ENCODE results near the gene CITED2. TPM values are rescaled to one million over a fixed set of nuclear protein-coding genes. Genes with fewer than 3 reads are reported as not detected.

CITED2 gene
- total RNA-seq, 1 experiment from 2014 or later: 114 TPM

- no peaks in the 10 kb centered on the region for H3K27me3 ChIP-seq
These were observed 24.9 kb downstream of the CITED2 start for GRCh38 chr6:139349464-139350020.

DNA sequence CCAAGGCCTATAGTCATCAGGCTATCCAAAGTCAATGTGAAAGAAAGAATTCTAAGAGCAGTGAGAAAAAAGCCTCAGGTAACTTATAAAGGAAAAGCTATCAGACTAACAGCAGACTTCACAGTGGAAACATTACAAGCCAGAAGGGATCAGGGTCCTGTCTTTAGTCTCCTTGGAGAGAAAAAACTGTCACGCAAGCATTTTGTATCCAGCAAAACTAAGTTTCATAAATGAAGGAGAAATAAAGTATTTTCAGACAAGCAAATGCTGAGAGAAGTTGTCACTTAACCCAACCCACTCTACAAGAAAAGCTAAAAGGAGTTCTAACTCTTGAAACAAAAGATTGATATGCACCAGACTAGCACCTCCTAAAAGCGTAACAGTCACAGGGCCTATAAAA lies 28.1 kb downstream of the CITED2 start:
- Histone ChIP-seq H3K36me3 (no peaks in the 10 kb centered on the region), H3K4me3 (no peak overlapping the region), H3K9me3 (0 out of 2 replicates have a peak, but pooled peaks cover 2% of the 10 kb centered on the region), H3K27me3 (no peaks in the 10 kb centered on the region)
- no peak for DNase-seq

More at GRCh38 chr6:139349464-139350020, 24.9 kb downstream of the CITED2 start:
- H3K9me3 ChIP-seq: no peaks in the 10 kb centered on the region; the same call in 1 of the 2 replicates
- H3K36me3 ChIP-seq: no peaks in the 10 kb centered on the region
- no peak for DNase-seq
- H3K4me3 ChIP-seq: no peak overlapping the region

GRCh38 chr6:139344186-139344963 lies 30.1 kb downstream of the CITED2 start:
- Histone ChIP-seq H3K4me3 (no peak overlapping the region), H3K9me3 (0 out of 2 replicates have a peak, but pooled peaks cover 5% of the 10 kb centered on the region), H3K27me3 (no peaks in the 10 kb centered on the region), H3K36me3 (no peaks in the 10 kb centered on the region)
- no peak for DNase-seq

DNA sequence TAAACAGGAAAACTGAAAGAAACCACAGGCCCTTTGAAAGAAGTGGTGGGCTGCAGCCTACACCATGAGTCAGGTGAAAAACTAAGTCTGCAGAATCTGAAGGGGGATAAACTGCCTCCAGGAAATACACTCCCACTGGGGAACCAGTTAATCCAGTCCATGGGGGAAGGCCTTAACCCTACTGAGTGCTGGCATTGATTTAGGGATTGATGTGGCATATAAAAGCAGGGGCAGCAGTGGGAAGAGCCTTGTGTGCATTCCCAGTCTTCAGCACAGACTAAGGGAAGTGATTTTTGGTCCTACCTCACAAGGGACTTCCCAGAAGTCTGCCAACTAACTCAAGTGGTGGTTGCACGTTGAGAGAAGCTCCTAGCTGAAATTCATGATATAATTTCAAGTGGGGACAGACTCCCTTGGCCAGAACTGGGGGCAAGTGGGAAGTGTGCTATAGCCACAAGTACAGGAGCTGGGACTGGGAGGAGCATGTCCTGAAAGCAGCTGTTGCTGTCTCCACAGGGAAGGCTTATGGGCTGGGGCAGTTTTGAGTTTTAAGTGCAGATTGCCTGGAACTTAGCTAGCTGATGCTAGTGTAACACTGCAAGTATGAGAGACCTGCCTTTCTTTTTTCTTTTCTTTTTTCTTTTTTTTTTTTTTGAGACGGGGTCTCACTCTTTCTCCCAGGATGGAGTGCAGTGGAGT lies 31.2 kb downstream of the CITED2 start:
- DNase-seq: no peak
- Histone ChIP-seq H3K36me3 (no peaks in the 10 kb centered on the region), H3K27me3 (no peaks in the 10 kb centered on the region)

DNA sequence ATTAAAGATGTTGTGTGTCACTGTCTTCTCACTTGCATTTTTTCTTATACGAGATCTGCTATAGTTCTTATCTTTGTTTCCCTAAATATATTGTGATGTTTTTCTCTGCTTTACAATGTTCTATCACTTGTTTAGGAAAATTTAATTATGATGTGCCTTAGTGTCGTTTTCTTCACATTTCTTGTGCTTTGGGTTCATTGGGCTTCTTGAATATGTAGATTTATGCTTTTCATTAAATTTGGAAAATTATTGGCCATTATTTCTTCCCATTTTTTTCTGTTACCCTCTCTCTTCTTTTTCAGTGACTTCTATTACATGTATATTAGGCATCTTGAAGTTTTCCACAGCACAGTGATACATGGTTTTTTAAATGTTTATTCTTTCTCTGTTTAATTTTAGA lies 33.4 kb downstream of the CITED2 start:
- no peaks in the 10 kb centered on the region for H3K36me3 ChIP-seq
- 0 out of 2 replicates have a peak, but pooled peaks cover 5% of the 10 kb centered on the region for H3K9me3 ChIP-seq
- no peak overlapping the region for H3K4me3 ChIP-seq
- no peaks in the 10 kb centered on the region for H3K27me3 ChIP-seq
- DNase-seq: no peak

More for the DNA sequence above, 31.2 kb downstream of the CITED2 start:
- H3K4me3 ChIP-seq: no peak overlapping the region
- H3K9me3 ChIP-seq: 0 out of 2 replicates have a peak, but pooled peaks cover 5% of the 10 kb centered on the region

DNA sequence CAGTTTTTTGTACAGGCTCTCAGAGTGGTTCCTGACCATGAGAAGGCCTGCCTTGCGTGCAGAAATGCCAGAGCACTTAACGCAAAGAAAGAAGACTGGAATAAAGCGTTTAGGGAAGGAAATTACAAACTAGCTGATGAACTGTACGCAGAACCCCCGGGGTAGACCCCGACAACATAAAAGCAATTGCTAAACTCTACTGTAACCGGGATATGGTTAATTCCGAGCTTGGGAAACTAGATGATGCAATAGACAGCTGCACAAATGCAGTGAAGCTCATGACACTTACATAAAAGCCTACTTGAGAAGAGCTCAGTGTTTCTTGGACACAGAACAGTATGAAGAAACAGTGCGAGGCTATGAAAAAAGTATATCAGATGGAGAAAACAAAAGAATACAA lies 35.7 kb downstream of the CITED2 start:
- Histone ChIP-seq H3K9me3 (0 out of 2 replicates have a peak, but pooled peaks cover 5% of the 10 kb centered on the region), H3K27me3 (no peaks in the 10 kb centered on the region), H3K4me3 (no peak overlapping the region), H3K36me3 (no peaks in the 10 kb centered on the region)
- no peak for DNase-seq

DNA sequence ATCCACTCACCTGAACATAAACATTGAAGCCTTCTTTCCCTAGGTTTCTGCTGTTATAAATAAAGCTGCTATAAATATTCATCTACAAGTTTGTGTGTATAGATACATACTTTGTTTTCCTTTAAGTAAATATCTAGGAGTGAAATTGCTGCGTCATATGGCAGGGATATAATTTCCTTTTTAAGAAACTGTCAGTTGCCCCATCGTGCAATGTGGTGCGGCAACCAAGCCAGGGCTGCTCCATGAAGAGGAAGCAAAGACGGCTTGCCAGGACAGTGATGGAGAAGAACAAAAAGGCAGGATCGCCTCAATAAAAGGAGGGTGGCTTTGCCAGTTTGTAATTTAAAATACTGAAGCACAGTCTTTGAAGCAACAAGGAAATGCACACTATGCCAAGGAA lies 36.6 kb downstream of the CITED2 start:
- 0 out of 2 replicates have a peak, but pooled peaks cover 5% of the 10 kb centered on the region for H3K9me3 ChIP-seq
- H3K27me3 ChIP-seq: no peaks in the 10 kb centered on the region
- no peak overlapping the region for H3K4me3 ChIP-seq
- peak; percentile 72 for DNase-seq
- H3K36me3 ChIP-seq: no peaks in the 10 kb centered on the region

DNA sequence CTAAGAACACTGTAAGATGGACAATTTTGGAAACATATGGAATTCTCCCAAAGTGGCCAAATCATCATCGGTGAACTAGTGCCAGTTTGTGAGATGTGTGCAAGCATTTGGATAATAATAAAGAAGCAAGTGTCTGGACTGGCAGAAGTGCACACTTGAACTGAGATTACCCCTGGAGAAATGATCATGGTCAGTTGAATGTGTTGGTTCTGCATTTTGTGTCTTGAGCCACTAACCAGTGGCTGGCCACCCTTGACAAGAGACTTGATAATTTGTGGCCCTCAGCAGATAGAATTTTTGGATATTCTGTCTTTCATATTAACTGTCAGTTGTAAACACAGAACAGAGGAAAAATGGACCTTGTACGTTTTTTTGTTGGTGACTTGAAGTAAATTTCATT lies 37.4 kb downstream of the CITED2 start:
- Histone ChIP-seq H3K36me3 (no peaks in the 10 kb centered on the region), H3K9me3 (0 out of 2 replicates have a peak, but pooled peaks cover 4% of the 10 kb centered on the region), H3K4me3 (no peak overlapping the region), H3K27me3 (no peaks in the 10 kb centered on the region)
- no peak for DNase-seq

DNA sequence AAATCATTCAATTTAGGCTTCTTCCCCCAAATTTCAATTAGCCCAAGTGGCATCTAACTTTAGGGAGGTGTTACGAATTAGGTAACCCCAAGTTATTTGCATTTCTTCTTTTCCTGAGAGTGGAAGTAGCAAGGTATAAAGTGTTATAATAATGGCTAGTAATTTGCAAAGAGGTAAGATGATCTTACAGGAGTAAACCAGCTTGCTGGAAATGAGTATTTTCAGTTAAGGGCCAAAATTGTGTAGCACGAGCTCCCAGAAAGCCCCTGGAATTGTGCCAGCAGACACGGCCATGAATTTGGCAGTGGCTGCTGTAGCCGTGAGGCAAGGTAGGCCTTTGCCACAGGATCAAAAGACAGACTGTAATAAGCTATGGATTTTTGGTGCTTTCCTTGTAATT lies 38.0 kb downstream of the CITED2 start:
- H3K36me3 ChIP-seq: no peaks in the 10 kb centered on the region
- H3K9me3 ChIP-seq: 0 out of 2 replicates have a peak, but pooled peaks cover 3% of the 10 kb centered on the region
- no peak overlapping the region for H3K4me3 ChIP-seq
- DNase-seq: peak; percentile 81
- H3K27me3 ChIP-seq: no peaks in the 10 kb centered on the region

DNA sequence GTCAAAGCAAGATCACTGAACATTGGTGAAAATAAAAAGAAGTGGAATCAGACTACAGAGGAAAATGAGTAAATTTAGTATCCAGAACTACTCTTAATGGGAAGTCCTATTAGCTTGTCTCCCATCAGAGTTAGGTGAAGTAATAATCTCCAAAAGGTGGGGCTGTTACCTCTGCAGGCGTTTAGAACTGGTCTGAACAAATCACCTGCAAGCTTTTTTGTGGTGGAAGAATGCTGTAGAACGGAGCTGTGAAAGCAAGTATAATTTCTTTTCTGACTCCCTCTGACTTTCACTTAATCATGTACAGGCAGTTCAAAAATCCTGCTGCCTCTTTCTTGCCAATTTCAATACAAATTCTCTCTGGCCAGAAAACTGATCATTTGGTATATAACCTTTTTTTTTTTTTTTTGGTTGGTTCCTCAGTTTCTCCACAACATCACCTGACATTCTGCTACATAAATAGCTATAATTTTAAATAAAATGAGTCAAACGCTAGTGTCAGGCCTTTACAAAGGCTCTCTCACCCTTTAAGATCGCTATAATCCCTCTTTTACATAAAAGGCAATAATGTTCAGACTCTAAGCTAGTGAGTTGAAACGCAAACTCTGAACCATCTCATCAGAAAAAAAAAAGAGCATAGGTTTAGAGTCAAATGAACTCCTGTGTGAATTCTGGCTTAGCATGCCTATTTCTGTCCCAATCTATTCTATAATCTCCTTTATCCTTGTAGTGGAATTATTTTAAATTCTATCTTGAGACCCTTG lies 38.8 kb downstream of the CITED2 start:
- Histone ChIP-seq H3K36me3 (no peaks in the 10 kb centered on the region), H3K27me3 (no peaks in the 10 kb centered on the region), H3K4me3 (no peak overlapping the region), H3K9me3 (no peaks in the 10 kb centered on the region)
- DNase-seq: no peak

- no peak for DNase-seq
- H3K4me3 ChIP-seq: no peak overlapping the region
- no peaks in the 10 kb centered on the region for H3K27me3 ChIP-seq
- H3K36me3 ChIP-seq: no peaks in the 10 kb centered on the region
- no peaks in the 10 kb centered on the region for H3K9me3 ChIP-seq
These were observed 39.5 kb downstream of the CITED2 start for GRCh38 chr6:139334806-139335446.

DNA sequence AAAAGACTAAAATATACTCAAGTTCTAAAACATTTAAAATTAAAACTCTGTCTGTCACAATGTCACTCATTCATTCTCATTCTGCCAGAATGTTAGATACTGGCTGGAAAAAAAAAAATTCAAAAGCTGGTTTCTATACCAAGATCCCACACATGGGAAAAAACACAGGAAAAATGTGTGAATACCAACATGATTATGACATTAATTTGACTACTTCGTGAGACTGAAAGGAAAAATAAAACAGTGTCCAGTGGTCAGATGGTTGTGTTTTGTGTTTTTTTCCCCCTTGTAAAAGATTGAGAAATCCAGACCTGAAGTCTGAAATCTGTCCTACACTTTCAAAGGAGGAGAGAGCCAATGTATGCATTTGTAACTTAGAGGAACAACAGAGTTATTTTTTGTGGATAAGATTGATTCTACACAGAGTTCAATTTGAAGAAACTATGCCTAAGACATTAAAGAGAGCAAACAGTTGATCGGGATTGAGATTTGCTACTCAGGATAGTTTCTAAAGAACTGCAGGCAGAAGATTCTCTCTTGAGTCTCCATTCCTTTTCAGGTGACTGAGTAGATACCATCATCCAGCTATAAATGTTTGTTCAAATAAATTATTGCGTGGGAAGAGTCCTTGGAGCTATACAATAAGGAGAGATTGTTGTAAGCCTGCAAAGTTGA lies 43.5 kb downstream of the CITED2 start:
- H3K27me3 ChIP-seq: no peaks in the 10 kb centered on the region
- H3K36me3 ChIP-seq: no peaks in the 10 kb centered on the region
- H3K4me3 ChIP-seq: no peak overlapping the region
- no peaks in the 10 kb centered on the region for H3K9me3 ChIP-seq
- no peak for DNase-seq

DNA sequence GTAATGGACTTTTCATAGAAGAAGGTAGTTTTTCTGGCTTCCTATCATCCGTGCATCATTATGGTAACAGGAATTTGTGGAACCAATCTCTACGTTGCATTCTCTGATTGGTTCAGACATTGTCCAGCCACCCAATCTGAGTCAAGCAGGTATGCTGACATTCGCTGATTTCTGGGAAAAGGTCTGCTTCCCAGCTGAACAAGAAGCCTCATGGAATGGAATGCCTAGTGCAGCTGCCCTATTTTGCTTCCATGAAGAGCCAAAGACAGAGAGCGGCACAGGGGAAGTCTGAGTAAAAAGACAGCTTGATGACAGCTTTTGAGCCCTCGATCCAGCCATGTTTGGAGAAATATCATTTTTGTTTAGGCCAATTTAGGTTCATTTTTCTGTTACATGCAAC lies 44.1 kb downstream of the CITED2 start:
- no peaks in the 10 kb centered on the region for H3K9me3 ChIP-seq
- no peaks in the 10 kb centered on the region for H3K36me3 ChIP-seq
- H3K27me3 ChIP-seq: no peaks in the 10 kb centered on the region
- DNase-seq: no peak
- H3K4me3 ChIP-seq: no peak overlapping the region

DNA sequence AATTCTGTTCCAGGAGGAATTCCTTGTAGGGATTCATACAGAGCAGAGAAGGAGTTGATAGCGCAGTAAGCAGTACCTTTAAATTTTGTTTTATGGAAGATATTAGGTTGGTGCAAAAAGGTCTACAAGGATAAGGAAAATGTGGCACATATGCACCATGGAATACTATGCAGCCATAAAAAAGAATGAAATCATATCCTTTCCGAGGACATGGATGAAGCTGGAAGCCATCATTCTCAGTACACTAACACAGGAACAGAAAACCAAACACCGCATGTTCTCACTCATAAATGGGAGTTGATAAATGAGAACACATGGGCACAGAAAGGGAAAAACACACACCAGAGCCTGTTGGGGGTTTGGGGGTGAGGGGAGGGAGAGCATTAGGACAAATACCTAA lies 45.2 kb downstream of the CITED2 start:
- Histone ChIP-seq H3K9me3 (no peaks in the 10 kb centered on the region), H3K4me3 (no peak overlapping the region), H3K36me3 (no peaks in the 10 kb centered on the region), H3K27me3 (no peaks in the 10 kb centered on the region)
- DNase-seq: no peak

GRCh38 chr6:139327038-139327437 lies 47.4 kb downstream of the CITED2 start:
- H3K9me3 ChIP-seq: no peaks in the 10 kb centered on the region
- DNase-seq: no peak
- no peaks in the 10 kb centered on the region for H3K36me3 ChIP-seq
- no peaks in the 10 kb centered on the region for H3K27me3 ChIP-seq
- H3K4me3 ChIP-seq: no peak overlapping the region

- no peaks in the 10 kb centered on the region for H3K9me3 ChIP-seq
- no peak overlapping the region for H3K4me3 ChIP-seq
- DNase-seq: no peak
- H3K27me3 ChIP-seq: no peaks in the 10 kb centered on the region
- H3K36me3 ChIP-seq: no peaks in the 10 kb centered on the region
These were observed 48.8 kb downstream of the CITED2 start for GRCh38 chr6:139325686-139326085.

All from MG63 (cell line).